Measurements from ENCODE around the gene MEF2C. TPM values are rescaled to one million over a fixed set of nuclear protein-coding genes. Genes with fewer than 3 reads are reported as not detected.

MEF2C gene
- total and polyA plus RNA-seq, 2 of the 13 experiments (the other 11 are each of a cell fraction or from before 2014, with no cell fraction given): 0.02 TPM; not detected in 1

DNA sequence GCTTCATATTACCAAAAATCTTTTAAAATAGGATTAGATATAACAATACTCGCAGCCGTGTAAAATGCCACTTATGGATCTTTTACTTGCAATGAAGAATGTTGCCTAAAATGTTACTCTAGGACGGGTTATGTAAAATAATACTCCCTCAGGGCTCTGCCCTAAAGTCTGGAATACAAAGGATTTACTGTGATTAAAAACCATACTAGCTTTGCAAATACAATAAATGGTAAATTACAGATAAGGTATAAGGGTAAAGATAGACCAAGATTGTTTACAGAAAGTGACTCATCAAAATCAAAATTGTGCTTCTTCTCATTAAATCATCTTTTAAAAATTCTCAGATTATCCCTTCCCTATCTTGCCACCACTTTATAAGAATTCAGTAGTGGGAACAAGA, 163.6 kb downstream of the MEF2C start:
- Histone ChIP-seq H3K9me3 (ENCODE audit: low read length) (no peaks in the 10 kb centered on the region), H3K36me3 (replicated peaks in 1 of 2; ENCODE audit: control insufficient read depth in 1 of 2, insufficient read depth in 2 of 2, low read length in 2 of 2) (no peaks in the 10 kb centered on the region), H4K20me1 (ENCODE audit: insufficient read depth, low read length) (no peaks in the 10 kb centered on the region), H3K4me3 (replicated peaks in 1 of 3; ENCODE audit: insufficient read depth in 1 of 3, low read depth in 2 of 3, low read length in 3 of 3) (no peak overlapping the region), H3K4me2 (ENCODE audit: low read depth, low read length) (no peak overlapping the region), H3K79me2 (ENCODE audit: insufficient read depth, low read length) (no peaks in the 10 kb centered on the region), H3K27me3 (ENCODE audit: control insufficient read depth in 1 of 2, insufficient read depth in 2 of 2, low read length in 2 of 2) (peaks cover 0 to 6% of the 10 kb centered on the region in 2 experiments; a peak in 1 of 5 replicates), H2AFZ (ENCODE audit: low read length) (no peak overlapping the region), H3K9ac (ENCODE audit: insufficient read depth, low read depth, low read length) (no peak overlapping the region), H3K27ac (ENCODE audit: extremely low read length, insufficient read depth, low read length) (no peak overlapping the region), H3K4me1 (ENCODE audit: insufficient read depth, low read length) (no peaks in the 10 kb centered on the region)
- ChIA-PET POLR2A (no interaction called here), CTCF (ENCODE audit: low intra/inter-chr PET ratio, low total read pairs) (no interaction called here)
- DNase-seq (ENCODE audit: low spot score): no peak
- intact Hi-C loops (cut with micrococcal nuclease; ENCODE audit: unreplicated experiment): no loop called here
- no peak for ATAC-seq
- no peak for FAIRE-seq
- no TSS peak for BruUV-seq (replicated peaks)
- in situ Hi-C loops (cut with HindIII; ENCODE audit: extremely low pct_ligation_motif_present, low pct_unique_long_range_greater_than_20kb): no loop called here
- 17% methylated on average over 3 of the region's 3 CpGs for WGBS (ENCODE audit: low lambda C conversion rate)
- TF ChIP-seq SKI (IDR thresholded peaks at IDR 0.05; ENCODE audit: partially characterized antibody) (no peak), ZNF207 (IDR thresholded peaks at IDR 0.05; ENCODE audit: borderline replicate concordance) (no peak), ZFY (CRISPR knock-in tag; IDR thresholded peaks at IDR 0.05) (no peak), SYNCRIP (IDR thresholded peaks at IDR 0.05; ENCODE audit: insufficient read depth, low read depth, low read length) (no peak), DNMT3B (CRISPR knock-in tag; conservative IDR thresholded peaks at IDR 0.05) (no peak), ZNF451 (CRISPR knock-in tag; IDR thresholded peaks at IDR 0.05) (no peak), ARID2 (CRISPR knock-in tag; IDR thresholded peaks at IDR 0.05; ENCODE audit: borderline replicate concordance) (no peak), ZNF567 (CRISPR knock-in tag; IDR thresholded peaks at IDR 0.05; ENCODE audit: borderline replicate concordance) (no peak), ZNF180 (CRISPR knock-in tag; IDR thresholded peaks at IDR 0.05; ENCODE audit: borderline replicate concordance, low read depth) (no peak), ZNF282 (IDR thresholded peaks at IDR 0.05; ENCODE audit: partially characterized antibody) (no peak), HOXA5 (CRISPR knock-in tag; IDR thresholded peaks at IDR 0.05) (no peak), ZNF879 (CRISPR knock-in tag; IDR thresholded peaks at IDR 0.05) (no peak), SUZ12 (IDR thresholded peaks at IDR 0.05; ENCODE audit: low read depth, low read length) (no peak), GABPA (IDR thresholded peaks at IDR 0.05; ENCODE audit: low read depth, low read length) (no peak), GABPA (CRISPR knock-in tag; IDR thresholded peaks at IDR 0.05; ENCODE audit: low read depth) (no peak)
- TF ChIP-seq, protein P1, sequence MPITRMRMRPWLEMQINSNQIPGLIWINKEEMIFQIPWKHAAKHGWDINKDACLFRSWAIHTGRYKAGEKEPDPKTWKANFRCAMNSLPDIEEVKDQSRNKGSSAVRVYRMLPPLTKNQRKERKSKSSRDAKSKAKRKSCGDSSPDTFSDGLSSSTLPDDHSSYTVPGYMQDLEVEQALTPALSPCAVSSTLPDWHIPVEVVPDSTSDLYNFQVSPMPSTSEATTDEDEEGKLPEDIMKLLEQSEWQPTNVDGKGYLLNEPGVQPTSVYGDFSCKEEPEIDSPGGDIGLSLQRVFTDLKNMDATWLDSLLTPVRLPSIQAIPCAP (CRISPR knock-in tag; IDR thresholded peaks at IDR 0.05; ENCODE audit: low read depth): no peak
- TF ChIP-seq, protein P2, sequence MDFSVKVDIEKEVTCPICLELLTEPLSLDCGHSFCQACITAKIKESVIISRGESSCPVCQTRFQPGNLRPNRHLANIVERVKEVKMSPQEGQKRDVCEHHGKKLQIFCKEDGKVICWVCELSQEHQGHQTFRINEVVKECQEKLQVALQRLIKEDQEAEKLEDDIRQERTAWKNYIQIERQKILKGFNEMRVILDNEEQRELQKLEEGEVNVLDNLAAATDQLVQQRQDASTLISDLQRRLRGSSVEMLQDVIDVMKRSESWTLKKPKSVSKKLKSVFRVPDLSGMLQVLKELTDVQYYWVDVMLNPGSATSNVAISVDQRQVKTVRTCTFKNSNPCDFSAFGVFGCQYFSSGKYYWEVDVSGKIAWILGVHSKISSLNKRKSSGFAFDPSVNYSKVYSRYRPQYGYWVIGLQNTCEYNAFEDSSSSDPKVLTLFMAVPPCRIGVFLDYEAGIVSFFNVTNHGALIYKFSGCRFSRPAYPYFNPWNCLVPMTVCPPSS (IDR thresholded peaks at IDR 0.05): no peak
- TF ChIP-seq, protein P3, sequence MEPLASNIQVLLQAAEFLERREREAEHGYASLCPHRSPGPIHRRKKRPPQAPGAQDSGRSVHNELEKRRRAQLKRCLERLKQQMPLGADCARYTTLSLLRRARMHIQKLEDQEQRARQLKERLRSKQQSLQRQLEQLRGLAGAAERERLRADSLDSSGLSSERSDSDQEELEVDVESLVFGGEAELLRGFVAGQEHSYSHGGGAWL (CRISPR knock-in tag; IDR thresholded peaks at IDR 0.05): no peak
- TF ChIP-seq, protein P4, sequence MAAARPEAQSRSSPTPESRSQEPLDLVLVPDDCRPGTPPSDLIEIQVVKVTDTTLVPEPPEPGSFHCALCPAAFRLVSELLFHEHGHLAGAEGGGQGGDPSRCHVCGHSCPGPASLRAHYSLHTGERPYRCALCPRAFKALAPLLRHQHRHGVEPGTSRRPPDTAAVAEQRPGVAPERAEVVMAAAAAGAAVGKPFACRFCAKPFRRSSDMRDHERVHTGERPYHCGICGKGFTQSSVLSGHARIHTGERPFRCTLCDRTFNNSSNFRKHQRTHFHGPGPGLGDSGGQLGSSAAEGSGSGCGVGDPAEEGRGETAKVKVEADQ (CRISPR knock-in tag; IDR thresholded peaks at IDR 0.05; ENCODE audit: borderline replicate concordance): no peak
